A673 (cell line): ENCODE measurements around the gene TSGA10IP.
"Not testable (repeated sequence)": the region's sequence is repeated elsewhere in the genome, so short reads cannot be mapped to it uniquely, and the experiment has no call there.

Experiments used
- EZH2 ChIP-seq: fragments of 200-600 bp; sonication (generic); IDR thresholded peaks from 2 replicates; pipeline ENCODE4 v1.6.1; 2017; ENCODE audit warnings: borderline replicate concordance, low read depth, mild to moderate bottlenecking, mixed read lengths, antibody characterized with exemption, low read length; ENCODE audit not compliant: poor library complexity, severe bottlenecking
- TF ChIP-seq, protein P1 (sequence below): fragments of 300-800, 200-600 bp; sonication (generic); conservative IDR thresholded peaks from 2 replicates; pipeline ENCODE4 v1.5.1; 2017; ENCODE audit warnings: low read depth, mild to moderate bottlenecking, antibody characterized with exemption, low read length, moderate library complexity, mixed read lengths

DNA sequence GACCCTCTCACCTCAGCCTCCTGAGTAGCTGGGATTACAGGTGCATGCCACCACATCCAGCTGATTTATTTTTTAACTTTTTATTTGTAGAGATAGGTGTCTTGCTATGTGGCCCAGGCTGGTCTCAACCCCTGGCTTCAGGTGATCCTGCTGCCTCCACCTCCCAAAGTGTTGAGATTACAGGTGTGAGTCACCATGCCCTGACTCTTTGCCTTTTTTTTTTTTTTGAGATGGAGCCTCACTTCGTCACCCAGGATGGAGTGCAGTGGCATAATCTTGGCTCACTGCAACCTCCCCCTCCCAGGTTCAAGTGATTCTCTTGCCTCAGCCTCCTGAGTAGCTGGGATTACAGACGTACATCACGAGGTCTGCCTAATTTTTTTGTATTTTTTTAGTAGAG is 6.4 kb downstream of the TSGA10IP start:
- TF ChIP-seq EZH2 = not testable (repeated sequence)
- TF ChIP-seq, protein P1, sequence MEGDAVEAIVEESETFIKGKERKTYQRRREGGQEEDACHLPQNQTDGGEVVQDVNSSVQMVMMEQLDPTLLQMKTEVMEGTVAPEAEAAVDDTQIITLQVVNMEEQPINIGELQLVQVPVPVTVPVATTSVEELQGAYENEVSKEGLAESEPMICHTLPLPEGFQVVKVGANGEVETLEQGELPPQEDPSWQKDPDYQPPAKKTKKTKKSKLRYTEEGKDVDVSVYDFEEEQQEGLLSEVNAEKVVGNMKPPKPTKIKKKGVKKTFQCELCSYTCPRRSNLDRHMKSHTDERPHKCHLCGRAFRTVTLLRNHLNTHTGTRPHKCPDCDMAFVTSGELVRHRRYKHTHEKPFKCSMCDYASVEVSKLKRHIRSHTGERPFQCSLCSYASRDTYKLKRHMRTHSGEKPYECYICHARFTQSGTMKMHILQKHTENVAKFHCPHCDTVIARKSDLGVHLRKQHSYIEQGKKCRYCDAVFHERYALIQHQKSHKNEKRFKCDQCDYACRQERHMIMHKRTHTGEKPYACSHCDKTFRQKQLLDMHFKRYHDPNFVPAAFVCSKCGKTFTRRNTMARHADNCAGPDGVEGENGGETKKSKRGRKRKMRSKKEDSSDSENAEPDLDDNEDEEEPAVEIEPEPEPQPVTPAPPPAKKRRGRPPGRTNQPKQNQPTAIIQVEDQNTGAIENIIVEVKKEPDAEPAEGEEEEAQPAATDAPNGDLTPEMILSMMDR = not testable (repeated sequence)
